ENCODE data around the gene PRRC2B. TPM values are rescaled to one million over a fixed set of nuclear protein-coding genes. Genes with fewer than 3 reads are reported as not detected.

The PRRC2B gene
- total and polyA plus RNA-seq, 2 of the 8 experiments (the other 6 are each of a cell fraction or from before 2014, with no cell fraction given) = 37.3 to 249 TPM

GRCh38 chr9:131491001-131491710 is 97.3 kb downstream of the PRRC2B start (continued):
- TF ChIP-seq NANOG (IDR thresholded peaks at IDR 0.05; ENCODE audit: insufficient read depth, low read depth, low read length, poor library complexity, severe bottlenecking) (no peak), GTF2F1 (IDR thresholded peaks at IDR 0.05; ENCODE audit: borderline replicate concordance, low read depth, low read length) (no peak), PHF8 (conservative IDR thresholded peaks at IDR 0.05; ENCODE audit: low read depth, low read length) (no peak)

Data from H1 (cell line).